ENCODE data around the gene MRPS34.
"Not testable (repeated sequence)": the region's sequence is repeated elsewhere in the genome, so short reads cannot be mapped to it uniquely, and the experiment has no call there.

Gene MRPS34

DNA sequence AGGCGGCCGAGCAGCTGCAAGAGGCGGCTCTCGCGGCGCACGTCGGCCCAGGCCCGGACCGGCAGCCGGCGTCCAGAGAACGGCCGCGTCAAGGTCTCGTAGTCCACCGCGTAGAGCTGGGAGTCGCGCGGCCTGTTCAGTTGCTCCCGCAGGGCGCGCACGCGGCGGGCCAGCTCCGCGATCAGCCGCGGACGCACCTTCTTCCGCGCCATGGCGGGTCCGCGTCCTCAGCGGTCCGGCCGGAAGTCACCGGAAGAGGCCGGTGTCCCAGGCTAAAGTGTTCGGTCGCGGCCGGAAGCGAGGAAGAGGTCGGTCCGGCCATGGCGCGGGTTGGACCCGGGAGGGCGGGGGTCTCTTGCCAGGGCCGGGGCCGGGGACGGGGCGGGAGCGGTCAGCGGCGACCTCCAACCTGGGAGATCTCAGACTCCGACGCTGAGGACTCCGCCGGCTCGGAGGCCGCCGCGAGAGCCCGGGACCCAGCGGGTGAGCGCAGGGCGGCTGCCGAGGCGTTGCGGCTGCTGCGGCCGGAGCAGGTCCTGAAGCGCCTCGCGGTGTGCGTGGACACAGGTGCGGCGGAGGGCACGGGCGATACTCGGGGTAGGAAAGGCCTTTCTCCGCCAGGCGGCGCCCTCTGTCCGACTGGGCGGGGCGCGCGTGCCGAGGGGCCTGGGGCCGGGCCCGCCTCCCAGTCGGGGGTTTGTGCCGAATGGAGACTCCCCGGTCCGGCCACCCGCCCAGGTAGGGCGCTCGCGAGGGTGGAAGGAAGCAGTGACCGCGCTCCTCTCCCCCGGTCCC is at the start of gene MRPS34:
MRPS34 (minus strand) TSS at position 227 of the 795 bp plus-strand sequence; CDS start at position 212, 15 bp downstream.
- peak; percentile 49 for DNase-seq

DNA sequence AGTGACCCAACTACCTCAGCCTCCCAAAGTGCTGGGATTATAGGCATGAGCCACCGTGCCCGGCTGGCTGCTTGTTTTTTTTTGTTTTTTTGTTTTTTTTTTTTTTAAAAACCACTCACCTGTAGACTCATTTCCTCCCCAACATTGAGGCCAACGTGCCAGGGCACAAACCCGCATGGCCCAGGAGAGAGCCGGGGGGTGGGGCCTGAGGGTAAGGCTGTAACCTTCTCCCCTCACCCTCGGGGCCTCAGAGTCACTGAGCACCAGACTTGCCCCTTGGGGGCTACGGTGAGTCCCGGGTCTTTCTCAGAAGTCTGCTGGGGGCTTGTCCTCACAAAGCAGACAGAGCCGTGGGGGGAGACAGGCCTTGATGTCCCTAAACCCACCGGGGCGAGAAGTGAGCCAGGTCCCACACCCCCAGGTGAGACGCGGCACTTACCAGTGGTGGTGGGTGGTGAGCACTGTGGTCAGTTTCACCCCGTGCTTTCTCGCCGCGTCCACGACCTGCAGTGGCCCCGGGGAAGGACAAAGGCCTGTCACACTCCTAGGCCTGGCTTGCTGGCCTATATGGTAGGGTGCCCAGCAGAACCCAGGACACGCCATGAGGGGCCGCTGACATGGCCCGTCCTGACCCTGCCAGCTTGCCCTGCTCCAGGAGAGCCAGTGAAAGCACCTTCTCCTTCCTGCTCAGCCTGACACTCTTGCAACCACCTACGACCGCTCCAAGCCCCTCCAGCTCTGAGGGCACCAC is 49.1 kb upstream of the MRPS34 start:
- no peak for DNase-seq

DNA sequence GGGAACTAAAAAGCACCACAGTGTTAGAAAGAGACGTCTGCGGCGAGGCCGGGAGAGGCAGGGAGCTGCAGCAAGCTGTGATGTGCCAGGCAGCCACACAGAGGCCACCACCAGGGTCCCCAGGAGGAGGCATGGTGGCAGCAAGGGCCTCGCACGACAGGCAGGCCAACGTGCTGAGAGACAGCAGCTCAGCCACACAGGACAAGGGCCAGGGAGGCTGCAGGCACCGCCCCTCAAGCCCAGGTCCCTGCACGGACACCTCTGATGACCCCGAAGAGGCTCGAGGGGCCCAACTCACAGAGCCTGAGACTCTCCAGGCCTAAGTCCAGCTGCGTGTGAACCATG is 48.0 kb upstream of the MRPS34 start:
- DNase-seq: no peak

DNA sequence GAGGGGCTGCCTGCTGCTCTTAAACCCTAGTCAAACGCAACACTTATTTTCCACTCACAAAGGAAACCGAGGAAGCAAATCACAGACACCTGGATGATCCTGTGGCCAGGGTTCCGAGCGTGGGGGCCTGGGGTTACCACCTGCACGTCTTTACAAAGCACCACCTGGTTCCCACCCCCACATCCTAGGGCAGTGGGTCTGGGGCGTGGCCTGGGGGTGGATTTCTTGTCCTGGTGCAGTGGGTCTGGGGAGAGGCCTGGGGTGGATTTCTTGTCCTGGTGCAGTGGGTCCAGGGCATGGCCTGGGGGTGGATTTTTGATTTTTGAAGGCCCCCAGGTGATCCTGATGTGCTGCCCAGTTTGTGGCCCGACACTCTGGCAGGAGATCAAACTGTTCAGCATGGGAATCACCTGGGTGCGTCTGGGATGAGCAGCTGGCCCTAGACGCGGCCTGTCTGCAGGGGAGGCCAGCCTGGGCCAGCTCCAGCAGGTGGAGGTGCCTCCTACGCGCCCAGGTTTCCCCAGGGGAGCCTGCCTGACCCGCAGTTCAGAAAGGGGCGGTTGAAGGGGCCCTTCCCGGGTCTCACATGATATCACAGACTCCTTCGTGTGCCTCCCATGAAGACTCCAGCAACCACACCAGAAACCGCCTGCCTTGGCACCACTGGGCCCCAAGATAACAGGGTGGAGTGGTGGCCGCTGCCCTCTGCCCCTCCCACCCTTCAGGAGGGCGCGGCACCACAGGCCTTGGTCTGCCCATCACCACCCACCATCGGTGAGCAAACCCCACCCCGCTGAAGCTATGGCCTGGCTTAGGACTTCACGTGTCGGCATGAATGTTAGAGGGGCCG is 47.4 kb upstream of the MRPS34 start:
- DNase-seq: no peak

DNA sequence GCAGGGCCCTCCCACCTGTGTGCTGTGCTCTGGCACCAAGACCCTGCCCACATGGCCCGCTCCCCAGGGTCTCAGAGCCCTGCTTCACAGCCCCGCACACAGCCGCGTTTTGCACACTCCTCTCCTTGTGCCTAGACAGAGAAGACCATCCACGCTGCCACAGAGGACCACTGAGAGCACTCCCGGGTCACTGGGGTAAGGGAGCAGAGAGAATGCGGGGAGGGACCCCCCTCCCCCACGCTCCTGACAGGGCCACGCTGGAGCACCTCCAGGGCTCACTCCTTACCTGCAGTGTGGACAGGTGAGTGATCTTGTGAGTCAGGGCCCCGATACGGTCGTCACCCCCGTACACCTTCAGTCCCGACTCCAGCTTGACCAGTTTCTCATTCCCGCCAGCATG is 46.7 kb upstream of the MRPS34 start:
- DNase-seq: no peak

DNA sequence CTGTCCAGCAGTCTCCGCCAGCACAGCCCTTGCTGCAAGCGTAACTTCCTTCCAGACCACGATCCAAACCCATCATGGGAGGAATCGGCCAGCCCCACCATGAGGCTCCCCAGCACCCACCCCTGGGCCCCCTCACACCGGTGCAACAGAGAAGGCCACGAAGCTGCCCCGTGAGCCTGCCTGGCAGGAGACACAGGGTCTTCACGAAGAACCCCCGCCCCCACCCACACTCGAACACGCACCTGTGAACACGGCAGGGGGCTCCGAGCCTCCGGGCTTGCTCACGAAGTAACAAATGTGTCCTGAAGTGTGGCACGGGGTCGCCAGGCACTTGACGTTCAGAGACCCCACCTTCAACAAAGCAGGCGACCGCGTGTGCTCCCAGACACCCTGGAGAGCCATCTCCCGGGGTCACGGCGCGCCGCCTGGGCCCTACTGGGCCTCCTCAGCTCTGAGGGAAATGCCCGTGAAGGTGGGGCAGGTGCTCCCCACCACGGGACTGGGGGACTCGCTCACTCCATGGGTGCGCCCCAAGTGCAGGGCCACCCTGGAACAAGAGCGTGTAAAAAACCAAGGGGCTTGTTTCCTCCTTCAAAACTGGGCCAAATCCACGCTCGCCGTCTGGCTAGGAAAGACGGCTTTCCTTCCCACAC is 46.1 kb upstream of the MRPS34 start:
- DNase-seq: no peak

DNA sequence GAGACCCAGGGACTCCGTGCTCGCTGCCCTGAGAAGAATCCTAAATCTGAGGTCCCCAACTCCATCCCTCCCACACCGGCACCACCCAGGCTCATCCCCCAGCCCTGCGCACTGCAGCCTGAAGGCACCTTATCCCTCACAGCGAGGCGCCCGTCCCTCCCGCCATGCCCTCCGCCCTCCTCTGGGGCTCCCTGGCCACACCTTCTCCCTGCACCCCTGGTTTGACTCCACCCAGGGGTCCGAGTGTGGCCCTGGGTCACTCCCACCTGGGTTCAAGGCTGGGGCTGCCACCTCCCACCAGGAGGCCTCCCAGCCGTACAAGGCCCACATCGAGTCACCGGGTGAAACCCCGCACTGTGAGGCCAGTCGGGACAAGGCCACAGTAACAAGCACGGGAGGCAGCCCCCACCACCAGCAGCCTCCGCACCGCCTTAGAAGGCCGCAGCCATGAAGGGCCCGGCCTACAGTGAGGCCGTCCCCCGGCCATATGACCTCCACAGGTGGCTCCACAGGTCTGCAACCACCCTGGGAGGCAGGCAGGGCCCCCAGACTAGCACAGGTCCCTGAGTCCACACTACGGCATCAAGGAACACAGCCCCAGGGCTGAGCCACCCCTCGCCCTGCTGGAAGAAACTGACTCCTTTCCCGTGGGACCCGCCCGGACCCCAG is 45.4 kb upstream of the MRPS34 start:
- no peak for DNase-seq

GRCh38 chr16:1817716-1818115 is 44.8 kb upstream of the MRPS34 start:
- no peak for DNase-seq

DNA sequence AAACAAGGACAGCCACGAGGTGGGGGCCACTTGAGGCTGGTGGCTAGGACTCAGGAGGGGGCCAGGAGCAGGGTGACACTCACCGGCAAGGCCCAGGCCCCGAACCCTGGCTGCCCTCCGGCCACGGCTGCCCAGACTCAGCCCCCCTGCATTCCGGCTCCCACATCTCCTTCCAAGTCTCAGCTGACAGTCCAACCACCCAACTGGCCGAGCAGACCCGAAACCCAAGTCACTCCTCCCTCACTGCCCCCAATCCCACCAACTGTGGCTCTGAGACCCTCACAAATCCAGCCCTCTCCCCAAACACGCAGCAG is 44.3 kb upstream of the MRPS34 start:
- DNase-seq: no peak

GRCh38 chr16:1816396-1817275 is 43.7 kb upstream of the MRPS34 start:
- DNase-seq: no peak

DNA sequence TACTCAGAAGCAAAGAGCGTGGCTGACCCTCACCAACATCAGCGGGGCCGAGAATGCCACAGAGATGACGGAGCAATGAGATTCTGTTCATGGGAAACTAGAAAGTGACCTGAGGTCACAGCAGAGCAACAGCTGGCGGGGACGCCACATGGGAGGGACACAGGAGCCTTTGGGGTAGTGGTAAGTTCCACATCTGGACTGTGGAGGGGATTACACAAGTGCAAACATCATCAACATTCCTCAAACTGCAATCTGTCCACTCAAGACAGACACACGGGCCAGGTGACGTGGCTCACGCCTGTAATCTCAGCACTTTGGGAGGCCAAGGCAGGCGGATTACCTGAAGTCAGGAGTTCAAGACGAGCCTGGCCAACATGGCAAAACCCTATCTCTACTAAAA is 42.5 kb upstream of the MRPS34 start:
- no peak for DNase-seq

- DNase-seq: no peak
Observed at GRCh38 chr16:1812732-1813163, 39.8 kb upstream of the MRPS34 start.

- no peak for DNase-seq
Observed at GRCh38 chr16:1810536-1810935, 37.6 kb upstream of the MRPS34 start.

GRCh38 chr16:1810106-1810505 is 37.2 kb upstream of the MRPS34 start:
- DNase-seq: no peak

DNA sequence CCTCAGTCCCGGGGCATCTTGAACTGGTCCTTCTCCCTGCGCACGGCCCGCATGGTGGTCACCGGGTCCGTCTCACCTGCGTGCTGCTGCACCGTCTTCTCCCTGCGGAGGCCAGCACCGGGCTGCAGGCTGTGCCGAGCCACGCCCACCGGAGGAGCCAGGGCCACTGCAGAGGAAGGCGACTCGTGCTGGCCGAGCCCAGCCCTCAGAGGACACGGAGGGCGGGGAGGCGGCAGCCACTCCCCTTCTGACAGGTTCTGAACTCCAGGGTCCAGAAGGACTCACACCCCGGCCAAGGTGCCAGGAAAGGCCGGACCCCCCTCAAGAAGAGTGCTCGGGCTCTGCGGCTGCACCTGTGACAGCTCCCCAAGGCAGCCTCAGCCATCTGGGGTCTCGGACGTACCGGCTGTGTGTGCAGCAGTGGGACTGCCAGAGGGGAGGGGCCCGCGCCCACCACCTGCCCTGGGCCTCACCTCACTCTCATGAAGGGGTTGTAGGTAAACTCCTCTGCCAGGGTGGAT is 36.4 kb upstream of the MRPS34 start:
- no peak for DNase-seq

GRCh38 chr16:1808691-1809090 is 35.8 kb upstream of the MRPS34 start:
- DNase-seq: no peak

DNA sequence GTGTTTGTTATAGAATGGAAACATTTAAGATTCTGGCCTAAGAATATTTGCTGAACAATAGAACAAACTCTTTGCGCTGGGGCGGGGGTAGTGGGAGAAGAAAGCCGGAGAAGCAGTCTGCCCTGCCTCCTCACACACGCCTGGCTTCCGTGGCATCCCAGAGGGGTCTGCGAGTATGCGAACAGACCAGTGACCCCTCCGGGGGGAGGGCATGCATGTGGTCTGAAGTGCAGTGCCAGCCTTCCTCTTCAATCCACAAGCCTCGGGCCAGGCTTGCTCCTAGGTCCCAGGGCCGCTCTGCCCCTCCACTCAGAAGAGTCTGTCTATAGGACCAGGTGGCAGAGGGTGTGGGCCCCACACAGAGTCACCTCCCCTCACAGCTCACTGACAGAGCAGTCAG is 34.7 kb upstream of the MRPS34 start:
- no peak for DNase-seq

DNA sequence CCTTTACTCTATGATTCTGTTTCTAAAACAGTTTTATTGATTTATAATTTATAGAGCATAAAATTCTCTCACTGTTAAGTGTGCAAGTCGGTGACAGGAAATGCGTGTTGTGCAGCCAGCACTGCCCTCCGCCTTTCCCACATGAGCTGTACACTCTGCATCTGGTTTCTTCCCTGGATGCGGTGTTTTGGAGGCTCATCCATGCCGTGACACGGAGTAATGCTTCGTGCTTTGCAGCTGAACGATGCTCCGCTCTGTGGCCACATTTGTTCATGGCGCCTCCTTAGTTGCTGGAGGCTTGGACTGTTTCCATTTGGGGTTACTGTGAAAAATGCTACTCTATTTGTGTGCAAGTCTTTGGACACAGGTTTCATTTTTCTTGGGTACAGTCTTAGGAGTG is 27.8 kb upstream of the MRPS34 start:
- DNase-seq: no peak

GRCh38 chr16:1799263-1799662 is 26.3 kb upstream of the MRPS34 start:
- not testable (repeated sequence) for DNase-seq

DNA sequence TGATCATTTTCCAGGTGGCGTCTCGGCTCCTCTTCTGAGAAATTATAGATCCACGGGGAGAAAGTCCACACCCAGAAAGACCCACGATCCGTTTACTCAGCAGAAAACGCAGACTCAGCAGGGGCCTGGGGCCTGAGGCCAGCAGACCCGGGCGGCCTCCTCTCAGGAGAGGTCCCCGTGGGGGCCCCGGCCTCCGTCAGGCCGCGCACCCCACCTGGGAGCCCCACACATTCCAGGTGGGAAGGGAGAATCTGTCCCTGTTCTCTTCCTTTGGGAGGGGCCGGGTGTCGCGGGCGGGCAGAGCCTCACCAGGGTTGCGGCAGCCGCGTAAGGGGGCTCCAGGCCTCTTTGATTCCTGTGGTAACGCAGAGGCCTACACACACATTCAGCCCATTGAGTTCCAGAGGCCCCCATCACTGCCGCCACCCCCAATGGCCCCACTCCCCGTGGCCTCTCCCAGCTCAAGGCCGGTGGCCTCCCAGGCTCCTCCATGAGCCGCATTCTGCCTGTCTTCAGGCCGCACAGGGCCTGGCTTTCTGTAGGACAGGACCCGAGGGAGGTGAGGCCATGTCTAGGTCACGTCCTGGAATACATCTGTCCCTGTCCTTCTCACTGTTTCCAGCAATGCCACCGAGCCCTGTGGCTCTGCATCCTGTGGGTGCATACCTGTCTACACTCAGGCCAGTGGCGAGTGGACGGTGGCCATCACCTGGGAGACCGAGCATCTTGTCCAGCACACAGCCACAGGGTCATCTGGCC is 22.2 kb upstream of the MRPS34 start:
- DNase-seq: no peak

Data from DMS79 (cell line).